H1 (cell line): ENCODE data around the gene PRKG2. TPM values are rescaled to one million over a fixed set of nuclear protein-coding genes. Genes with fewer than 3 reads are reported as not detected.

Source experiments
- GTF2F1 ChIP-seq: IDR thresholded peaks from 2 replicates; pipeline ENCODE4 v1.6.1; 2012; ENCODE audit warnings: low read depth, low read length, improper control_type of control experiment, borderline replicate concordance
- polyA plus RNA-seq, 7 experiments: library from polyadenylated mRNA; depleted of rRNA in 3 of 7; stranded (reverse) in 5 of 7; unstranded in 2 of 7; fragments of >200 nt in 5 of 7; fragments of 200-250 nt in 2 of 7; gene quantifications; 1 replicate in 5 of 7; 2 replicates in 1 of 7; 4 replicates in 1 of 7; pipeline versions ENCODE4 v1.2.1 to v1.2.3, GENCODE V29; 2011 to 2013; ENCODE audit warnings: missing spikeins in 2 of 7, mixed read lengths in 2 of 7
- total RNA-seq: library from RNA; stranded (reverse); fragmentation: NEBNext Ultra II Directional; extraction: Animal tissue kit (Norgen Biotek cat#: 25700); gene quantifications from 2 replicates; pipeline ENCODE4 v1.2.1, GENCODE V29; 2021

PRKG2 gene
- total and polyA plus RNA-seq, 2 of the 8 experiments (the other 6 are each of a cell fraction or from before 2014, with no cell fraction given), result 0.45 to 1.2 TPM

DNA sequence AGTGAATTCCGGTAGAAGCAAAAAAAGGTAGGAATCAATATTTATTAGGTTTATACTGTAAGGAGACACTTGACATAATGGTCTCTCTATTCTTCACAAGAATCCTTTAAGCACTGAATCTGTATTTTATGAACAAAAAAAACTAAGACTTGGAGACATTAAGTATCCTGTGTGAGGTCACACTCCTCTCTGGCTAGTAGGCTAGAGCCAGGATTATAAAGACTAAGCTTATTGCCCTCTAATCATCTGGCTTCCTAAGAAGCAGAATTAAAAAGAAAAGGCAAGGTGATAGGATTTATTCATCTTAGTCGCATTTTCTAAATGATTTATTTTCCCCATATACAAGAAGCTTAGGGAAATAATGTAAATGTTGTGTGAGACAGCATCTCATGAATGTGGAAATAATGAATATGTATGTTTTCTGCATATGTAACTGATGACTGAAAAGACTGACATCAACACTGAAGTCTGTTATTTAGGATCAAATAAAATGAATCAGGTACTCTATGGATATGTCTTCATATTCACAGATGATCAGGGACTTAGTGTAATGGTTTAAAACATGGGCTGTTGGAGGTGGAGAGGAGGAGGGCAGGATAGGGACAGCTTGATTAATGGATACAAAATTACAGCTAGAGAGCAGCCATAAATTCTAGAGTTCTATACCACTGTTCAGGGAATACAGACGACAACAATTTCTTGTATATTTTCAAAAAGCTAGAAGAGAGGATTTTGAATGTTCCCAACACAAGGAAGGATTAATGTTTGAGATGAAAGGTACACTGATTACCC lies 30.4 kb upstream of the PRKG2 start (continued):
- TF ChIP-seq GTF2F1, result no peak
- TF ChIP-seq, all 59 proteins: peak for 0
